Caco-2 (cell line): ENCODE results near the gene ATE1. TPM values are rescaled to one million over a fixed set of nuclear protein-coding genes. Genes with fewer than 3 reads are reported as not detected.

Experiments
- BruUV-seq: library from RNA; stranded (reverse); fragments of 400-500 nt; replicated peaks from 2 replicates; lab custom pipeline; 2021; lab: Mats Ljungman, UMichigan
- CTCF ChIA-PET: fragments of 300-600 bp; sonication (Branson Sonifier 250); formaldehyde crosslinking; loops from one replicate; lab custom pipeline; 2022; ENCODE audit warnings: antibody characterized with exemption; lab: Charles Lee
- POLR2A ChIA-PET: fragments of 300-600 bp; sonication (Branson Sonifier 250); formaldehyde crosslinking; loops from one replicate; lab custom pipeline; 2022; ENCODE audit warnings: antibody characterized with exemption; lab: Charles Lee
- DNase-seq, 2 experiments: peaks; one replicate each; pipeline versions ENCODE4 v3.0.0 to v3.0.0-alpha.2; 2020 to 2022
- H3K27me3 ChIP-seq: replicated peaks from 2 replicates; pipeline ENCODE4 v1.6.0; 2011; ENCODE audit warnings: low read length; ENCODE audit not compliant: control insufficient read depth, insufficient read depth
- H3K36me3 ChIP-seq: 2 replicates; pipeline ENCODE4 v1.5.1; 2011; ENCODE audit warnings: low read length; ENCODE audit not compliant: control insufficient read depth, insufficient read depth
- H3K4me1 ChIP-seq: fragments of 250-450 bp; sonication (Bioruptor Pico); 2 replicates; pipeline ENCODE4 v1.5.1; 2020; ENCODE audit warnings: mild to moderate bottlenecking
- H3K4me3 ChIP-seq: 2 replicates; pipeline ENCODE4 v1.5.1; 2011; ENCODE audit warnings: low read depth, mild to moderate bottlenecking, control low read depth, low read length
- H3K9me3 ChIP-seq: fragments of 250-450 bp; sonication (Bioruptor Pico); 2 replicates; pipeline ENCODE4 v1.5.1; 2020; ENCODE audit warnings: mild to moderate bottlenecking, moderate library complexity
- H3K27ac Mint-ChIP-seq: one replicate; pipeline ENCODE4 v1.8.0; 2022; ENCODE audit warnings: mixed read lengths; ENCODE audit not compliant: unreplicated experiment
- H3K27me3 Mint-ChIP-seq: one replicate; pipeline ENCODE4 v1.8.0; 2022; ENCODE audit warnings: mixed read lengths; ENCODE audit not compliant: insufficient read depth, unreplicated experiment
- H3K36me3 Mint-ChIP-seq: one replicate; pipeline ENCODE4 v1.8.0; 2022; ENCODE audit warnings: mild to moderate bottlenecking, mixed read lengths; ENCODE audit not compliant: insufficient read depth, unreplicated experiment
- H3K4me1 Mint-ChIP-seq: one replicate; pipeline ENCODE4 v1.8.0; 2022; ENCODE audit warnings: low read depth, mixed read lengths; ENCODE audit not compliant: unreplicated experiment
- H3K4me3 Mint-ChIP-seq: one replicate; pipeline ENCODE4 v1.8.0; 2022; ENCODE audit warnings: mild to moderate bottlenecking, moderate library complexity, mixed read lengths; ENCODE audit not compliant: unreplicated experiment
- H3K9me3 Mint-ChIP-seq: one replicate; pipeline ENCODE4 v1.8.0; 2022; ENCODE audit warnings: mixed read lengths; ENCODE audit not compliant: unreplicated experiment
- CTCF ChIP-seq, 2 experiments: fragments of 200-600 bp in 1 of 2; IDR thresholded peaks; 1 replicate in 1 of 2; 2 replicates in 1 of 2; pipeline versions ENCODE4 v1.5.1 to v1.8.0; 2011 to 2022; ENCODE audit warnings: antibody characterized with exemption in 1 of 2, control low read depth in 1 of 2, inconsistent platforms in 1 of 2, low read depth in 1 of 2, low read length in 1 of 2, mild to moderate bottlenecking in 1 of 2, moderate library complexity in 1 of 2; ENCODE audit not compliant: insufficient read depth in 1 of 2, severe bottlenecking in 1 of 2, unreplicated experiment in 1 of 2
- intact Hi-C: fragments of 100-400 bp; cut with micrococcal nuclease; formaldehyde crosslinking; loops from one replicate; pipeline ENCODE4 v1.10.0; 2022; ENCODE audit not compliant: unreplicated experiment
- total RNA-seq: library from RNA; stranded (reverse); gene quantifications from 2 replicates; pipeline ENCODE4 v1.2.3, GENCODE V29; 2022

The ATE1 gene
- total RNA-seq, 1 experiment from 2014 or later, result 75.2 TPM

- POLR2A ChIA-PET, result no interaction called here
- Histone ChIP-seq H3K9me3 (no peaks in the 10 kb centered on the region; the same call in 1 of the 2 replicates), H3K4me3 (no peak overlapping the region), H3K4me1 (peaks cover 6% of the 10 kb centered on the region; the same call in 1 of the 2 replicates), H3K36me3 (peaks cover 4% of the 10 kb centered on the region; the same call in 1 of the 2 replicates), H3K27me3 (no peaks in the 10 kb centered on the region)
- H3K36me3 Mint-ChIP-seq, result peaks cover 26% of the 10 kb centered on the region
- H3K4me3 Mint-ChIP-seq, result no peak overlapping the region
- CTCF ChIA-PET, result no interaction called here
- no peak for TF ChIP-seq CTCF (IDR thresholded peaks at IDR 0.05; ENCODE audit: insufficient read depth in 1 of 2, low read depth in 1 of 2, low read length in 1 of 2, severe bottlenecking in 1 of 2, unreplicated experiment in 1 of 2)
- no peak overlapping the region for H3K27ac Mint-ChIP-seq
- H3K9me3 Mint-ChIP-seq, result no peaks in the 10 kb centered on the region
- no TSS peak for BruUV-seq
- DNase-seq, result no peak
- H3K4me1 Mint-ChIP-seq, result peaks cover 22% of the 10 kb centered on the region
- no peaks in the 10 kb centered on the region for H3K27me3 Mint-ChIP-seq
- intact Hi-C loops, result no loop called here
Measured at GRCh38 chr10:121843379-121843778, 84.5 kb downstream of the ATE1 start.

- Mint-ChIP-seq H3K27me3 (no peaks in the 10 kb centered on the region), H3K4me1 (peaks cover 22% of the 10 kb centered on the region), H3K9me3 (no peaks in the 10 kb centered on the region), H3K36me3 (peaks cover 30% of the 10 kb centered on the region), H3K4me3 (peak overlapping the region; percentile 2), H3K27ac (peak overlapping the region; percentile 24)
- DNase-seq, result no peak
- Histone ChIP-seq H3K4me1 (peaks cover 6% of the 10 kb centered on the region; the same call in 1 of the 2 replicates), H3K4me3 (no peak overlapping the region), H3K9me3 (no peaks in the 10 kb centered on the region; the same call in 1 of the 2 replicates), H3K27me3 (no peaks in the 10 kb centered on the region), H3K36me3 (peaks cover 4% of the 10 kb centered on the region; the same call in 1 of the 2 replicates)
- POLR2A ChIA-PET, result no interaction called here
- no peak for TF ChIP-seq CTCF (IDR thresholded peaks at IDR 0.05; ENCODE audit: insufficient read depth in 1 of 2, low read depth in 1 of 2, low read length in 1 of 2, severe bottlenecking in 1 of 2, unreplicated experiment in 1 of 2)
- intact Hi-C loops, result no loop called here
- no TSS peak for BruUV-seq
- CTCF ChIA-PET, result no interaction called here
Measured at GRCh38 chr10:121841862-121842261, 86.0 kb downstream of the ATE1 start.

GRCh38 chr10:121838931-121839330 is 88.9 kb downstream of the ATE1 start:
- no peak overlapping the region for H3K4me3 Mint-ChIP-seq
- Histone ChIP-seq H3K27me3 (no peaks in the 10 kb centered on the region), H3K4me1 (peaks cover 28% of the 10 kb centered on the region), H3K9me3 (no peaks in the 10 kb centered on the region), H3K36me3 (peaks cover 2% of the 10 kb centered on the region; the same call in 1 of the 2 replicates), H3K4me3 (no peak overlapping the region)
- ChIA-PET CTCF (no interaction called here), POLR2A (interaction anchor here (0.6 kb wide), 1 partner anchor 11 kb away, joined by 6 read pairs; no protein-coding TSS in a partner anchor)
- TF ChIP-seq CTCF (IDR thresholded peaks at IDR 0.05; ENCODE audit: insufficient read depth in 1 of 2, low read depth in 1 of 2, low read length in 1 of 2, severe bottlenecking in 1 of 2, unreplicated experiment in 1 of 2), result no peak
- H3K36me3 Mint-ChIP-seq, result peaks cover 38% of the 10 kb centered on the region
- no TSS peak for BruUV-seq
- no peak overlapping the region for H3K27ac Mint-ChIP-seq
- no peak for DNase-seq
- peaks cover 46% of the 10 kb centered on the region for H3K4me1 Mint-ChIP-seq
- intact Hi-C loops, result no loop called here
- H3K9me3 Mint-ChIP-seq, result no peaks in the 10 kb centered on the region
- no peaks in the 10 kb centered on the region for H3K27me3 Mint-ChIP-seq
